HEK293T (cell line): ENCODE data around the gene MSGN1.

Source experiments
- CTCF ChIA-PET: fragments of 350-600 bp; formaldehyde crosslinking; extraction: SDS; loops from one replicate; lab custom pipeline; 2021; ENCODE audit warnings: antibody characterized with exemption, inconsistent platforms; lab: Yijun Ruan, JAX
- POLR2A ChIA-PET: fragments of 350-600 bp; formaldehyde crosslinking; extraction: SDS; loops from one replicate; lab custom pipeline; 2020; ENCODE audit warnings: antibody characterized with exemption, inconsistent platforms; lab: Yijun Ruan, JAX
- DNase-seq: peaks from one replicate; pipeline ENCODE4 v3.0.0; 2012; ENCODE audit warnings: mixed read lengths; ENCODE audit errors: extremely low spot score
- ARNT ChIP-seq: fragments of 450-650 bp; IDR thresholded peaks from 2 replicates; pipeline ENCODE4 v1.6.1; 2017; ENCODE audit warnings: mild to moderate bottlenecking
- BHLHE40 ChIP-seq: fragments of 450-650 bp; IDR thresholded peaks from 2 replicates; pipeline ENCODE4 v1.6.1; 2016; ENCODE audit warnings: mild to moderate bottlenecking, moderate library complexity, borderline replicate concordance
- CTBP1 ChIP-seq: fragments of 450-650 bp; IDR thresholded peaks from 2 replicates; pipeline ENCODE4 v1.6.1; 2016; ENCODE audit warnings: borderline replicate concordance
- ELF4 ChIP-seq: fragments of 450-650 bp; IDR thresholded peaks from 2 replicates; pipeline ENCODE4 v1.6.1; 2017; ENCODE audit warnings: antibody characterized with exemption
- FOXA1 ChIP-seq: fragments of 450-650 bp; IDR thresholded peaks from 2 replicates; pipeline ENCODE4 v1.6.1; 2016; ENCODE audit warnings: mild to moderate bottlenecking
- FOXK2 ChIP-seq: fragments of 450-650 bp; IDR thresholded peaks from 2 replicates; pipeline ENCODE4 v1.6.1; 2016; ENCODE audit warnings: mild to moderate bottlenecking
- FOXM1 ChIP-seq: fragments of 450-650 bp; IDR thresholded peaks from 2 replicates; pipeline ENCODE4 v1.6.1; 2017; ENCODE audit warnings: mild to moderate bottlenecking, borderline replicate concordance
- HDGF ChIP-seq: fragments of 450-650 bp; IDR thresholded peaks from 2 replicates; pipeline ENCODE4 v1.6.1; 2017; ENCODE audit warnings: antibody characterized with exemption, borderline replicate concordance
- L3MBTL2 ChIP-seq: fragments of 450-650 bp; conservative IDR thresholded peaks from 2 replicates; pipeline ENCODE4 v1.6.1; 2016; ENCODE audit warnings: mild to moderate bottlenecking
- LEF1 ChIP-seq: fragments of 450-650 bp; IDR thresholded peaks from 2 replicates; pipeline ENCODE4 v1.6.1; 2017; ENCODE audit warnings: mild to moderate bottlenecking, borderline replicate concordance
- NFRKB ChIP-seq: fragments of 450-650 bp; IDR thresholded peaks from 2 replicates; pipeline ENCODE4 v1.6.1; 2016; ENCODE audit warnings: mild to moderate bottlenecking, moderate library complexity
- SP1 ChIP-seq: fragments of 450-650 bp; IDR thresholded peaks from 2 replicates; pipeline ENCODE4 v1.6.1; 2017
- SUZ12 ChIP-seq: fragments of 450-650 bp; IDR thresholded peaks from 2 replicates; pipeline ENCODE4 v1.6.1; 2016; ENCODE audit warnings: mild to moderate bottlenecking
- TARDBP ChIP-seq: fragments of 450-650 bp; IDR thresholded peaks from 2 replicates; pipeline ENCODE4 v1.6.1; 2016
- ZNF384 ChIP-seq: fragments of 450-650 bp; IDR thresholded peaks from 2 replicates; pipeline ENCODE4 v1.6.1; 2016
- TF ChIP-seq, protein P1 (sequence below): fragments of 450-650 bp; IDR thresholded peaks from 2 replicates; pipeline ENCODE4 v1.6.1; 2016

The MSGN1 gene

DNA sequence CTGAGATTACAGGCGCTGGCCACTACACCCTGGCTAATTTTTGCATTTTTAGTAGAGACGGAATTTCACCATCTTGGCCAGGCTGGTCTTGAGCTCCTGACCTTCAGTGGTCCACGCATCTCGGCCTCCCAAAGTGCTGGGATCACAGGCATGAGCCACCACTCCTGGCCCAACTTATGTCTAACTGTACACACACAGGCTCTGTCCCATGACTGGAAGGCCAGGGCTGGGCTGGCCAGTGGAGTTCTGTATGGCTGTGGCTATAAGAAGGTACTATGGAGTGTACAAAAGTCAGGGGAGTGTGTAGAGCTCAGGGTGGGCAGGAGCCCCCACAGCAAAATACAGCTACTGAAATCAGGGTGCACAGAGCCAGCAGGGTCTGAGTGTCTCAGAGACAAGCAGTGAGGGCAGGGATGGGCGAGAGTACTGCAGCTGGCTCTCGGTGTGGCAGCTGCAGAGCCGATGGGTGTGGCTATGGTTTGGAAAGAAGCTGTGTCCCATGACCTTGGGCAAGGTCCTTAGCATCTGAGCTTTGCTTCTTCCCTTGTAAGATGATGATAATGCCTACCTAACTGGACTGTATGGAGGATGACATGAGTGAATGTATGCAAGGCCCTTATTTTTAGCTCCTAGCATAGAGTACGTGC, 10.4 kb upstream of the MSGN1 start:
- ChIA-PET POLR2A (no interaction called here), CTCF (no interaction called here)
- no peak for TF ChIP-seq FOXM1
- TF ChIP-seq, protein P1, sequence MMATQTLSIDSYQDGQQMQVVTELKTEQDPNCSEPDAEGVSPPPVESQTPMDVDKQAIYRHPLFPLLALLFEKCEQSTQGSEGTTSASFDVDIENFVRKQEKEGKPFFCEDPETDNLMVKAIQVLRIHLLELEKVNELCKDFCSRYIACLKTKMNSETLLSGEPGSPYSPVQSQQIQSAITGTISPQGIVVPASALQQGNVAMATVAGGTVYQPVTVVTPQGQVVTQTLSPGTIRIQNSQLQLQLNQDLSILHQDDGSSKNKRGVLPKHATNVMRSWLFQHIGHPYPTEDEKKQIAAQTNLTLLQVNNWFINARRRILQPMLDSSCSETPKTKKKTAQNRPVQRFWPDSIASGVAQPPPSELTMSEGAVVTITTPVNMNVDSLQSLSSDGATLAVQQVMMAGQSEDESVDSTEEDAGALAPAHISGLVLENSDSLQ, result no peak
- no peak for TF ChIP-seq SP1
- no peak for DNase-seq

DNA sequence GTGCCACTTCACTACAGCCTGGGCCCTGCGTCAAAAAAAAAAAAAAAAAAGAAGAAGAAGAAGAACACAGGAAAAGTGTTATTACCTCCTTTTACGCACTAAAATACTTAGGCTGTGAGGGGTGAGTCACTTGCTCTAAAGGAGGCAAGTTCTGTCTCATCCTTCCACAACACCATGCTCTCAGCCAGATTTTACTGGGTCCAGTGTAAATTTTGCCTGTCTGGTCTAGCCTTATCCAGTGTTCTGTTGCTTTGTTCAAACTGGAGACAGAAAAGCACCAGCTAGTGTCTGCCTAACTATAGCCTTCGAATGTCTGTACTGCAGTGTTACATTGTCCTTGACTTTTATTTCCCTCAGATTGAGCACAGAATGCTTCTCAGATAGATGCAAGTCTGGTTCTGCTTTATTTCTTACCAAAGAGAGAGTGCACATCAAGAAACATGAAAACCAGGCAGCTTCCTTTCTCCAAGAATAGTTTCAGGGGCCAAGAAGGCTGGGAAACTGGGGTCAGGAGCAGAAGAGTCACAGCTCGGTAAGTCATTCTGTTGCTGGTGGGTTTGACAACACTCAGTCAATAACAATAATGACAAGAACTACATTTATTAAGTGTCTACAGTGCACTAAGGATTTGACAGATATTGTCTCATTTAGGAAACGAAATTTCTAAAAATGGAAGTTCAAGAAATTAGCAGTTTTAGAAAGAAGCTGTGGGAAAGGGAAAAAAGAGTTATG, 3.1 kb upstream of the MSGN1 start:
- TF ChIP-seq BHLHE40, result no peak
- no peak for TF ChIP-seq L3MBTL2
- no peak for TF ChIP-seq HDGF
- TF ChIP-seq ZNF384, result no peak
- TF ChIP-seq NFRKB, result no peak
- no peak for TF ChIP-seq FOXK2
- no peak for TF ChIP-seq ARNT
- TF ChIP-seq ELF4, result no peak
- TF ChIP-seq, protein P1, result no peak
- TF ChIP-seq CTBP1, result no peak
- no peak for TF ChIP-seq FOXA1
- no peak for TF ChIP-seq TARDBP
- TF ChIP-seq FOXM1, result no peak
- no peak for TF ChIP-seq SUZ12
- no peak for TF ChIP-seq LEF1
- no peak for TF ChIP-seq SP1
- DNase-seq, result no peak
- ChIA-PET CTCF (no interaction called here), POLR2A (no interaction called here)

DNA sequence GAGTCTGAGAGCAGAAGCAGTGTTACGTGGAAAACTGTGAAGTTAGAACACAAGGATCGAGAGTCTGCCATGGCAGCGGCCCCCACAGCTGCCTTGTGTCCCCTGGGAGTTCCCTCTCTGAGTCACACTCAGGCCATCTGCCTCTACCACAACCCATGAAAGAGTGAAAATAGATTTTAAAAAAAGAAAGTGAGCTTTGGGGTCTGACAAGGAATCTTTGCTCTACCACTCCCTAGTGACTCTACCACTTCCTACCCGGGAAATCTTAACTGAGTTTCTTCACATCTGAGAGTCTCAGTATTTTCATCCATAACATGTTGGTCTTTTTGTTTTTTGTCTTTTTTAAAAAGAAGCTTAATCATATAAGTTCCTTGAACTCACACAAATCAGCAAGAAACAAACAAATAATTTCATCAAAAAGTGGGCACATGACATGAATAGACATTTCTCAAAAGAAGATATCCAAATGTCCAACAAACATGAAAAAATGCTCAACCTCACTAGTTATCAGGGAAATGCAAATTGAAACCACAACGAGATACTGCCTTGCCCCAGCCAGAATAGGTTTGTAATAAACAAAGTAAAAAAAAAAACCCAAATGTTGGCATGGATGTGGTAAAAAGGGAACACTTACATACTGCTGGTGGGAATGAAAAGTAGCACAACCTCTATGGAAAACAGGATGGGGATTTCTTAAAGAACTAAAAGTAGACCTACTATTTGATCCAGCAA, 2.4 kb upstream of the MSGN1 start:
- ChIA-PET POLR2A (no interaction called here), CTCF (no interaction called here)
- no peak for DNase-seq
- TF ChIP-seq NFRKB, result no peak
- no peak for TF ChIP-seq ARNT
- no peak for TF ChIP-seq SP1
- TF ChIP-seq FOXK2, result no peak
- TF ChIP-seq SUZ12, result no peak
- no peak for TF ChIP-seq ELF4
- no peak for TF ChIP-seq HDGF
- no peak for TF ChIP-seq L3MBTL2
- TF ChIP-seq FOXA1, result no peak
- no peak for TF ChIP-seq LEF1
- no peak for TF ChIP-seq CTBP1
- TF ChIP-seq BHLHE40, result no peak
- TF ChIP-seq FOXM1, result no peak
- no peak for TF ChIP-seq TARDBP

DNA sequence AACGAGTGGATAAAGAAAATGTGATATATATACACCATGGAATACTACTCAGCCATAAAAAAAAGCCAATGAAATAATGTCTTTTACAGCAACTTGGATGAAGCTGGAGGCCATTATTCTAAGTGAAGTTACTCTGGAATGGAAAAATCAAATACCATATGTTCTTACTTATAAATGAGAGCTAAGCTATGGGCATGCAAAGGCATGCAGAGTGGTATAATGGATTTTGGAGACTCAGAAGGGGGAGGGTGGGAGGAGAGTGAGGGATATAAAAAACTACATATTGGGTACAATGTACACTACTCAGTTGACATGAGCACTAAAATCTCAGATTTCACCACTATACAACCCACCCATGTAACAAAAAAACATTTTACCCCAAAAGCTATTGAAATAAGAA, 1.7 kb upstream of the MSGN1 start:
- no peak for DNase-seq
- ChIA-PET POLR2A (no interaction called here), CTCF (no interaction called here)
- TF ChIP-seq LEF1, result no peak
- no peak for TF ChIP-seq ARNT
- TF ChIP-seq BHLHE40, result no peak
- no peak for TF ChIP-seq FOXM1
- TF ChIP-seq CTBP1, result no peak
- no peak for TF ChIP-seq NFRKB
- TF ChIP-seq SP1, result no peak
- TF ChIP-seq TARDBP, result no peak
- no peak for TF ChIP-seq FOXA1
- TF ChIP-seq SUZ12, result no peak
- TF ChIP-seq HDGF, result no peak

DNA sequence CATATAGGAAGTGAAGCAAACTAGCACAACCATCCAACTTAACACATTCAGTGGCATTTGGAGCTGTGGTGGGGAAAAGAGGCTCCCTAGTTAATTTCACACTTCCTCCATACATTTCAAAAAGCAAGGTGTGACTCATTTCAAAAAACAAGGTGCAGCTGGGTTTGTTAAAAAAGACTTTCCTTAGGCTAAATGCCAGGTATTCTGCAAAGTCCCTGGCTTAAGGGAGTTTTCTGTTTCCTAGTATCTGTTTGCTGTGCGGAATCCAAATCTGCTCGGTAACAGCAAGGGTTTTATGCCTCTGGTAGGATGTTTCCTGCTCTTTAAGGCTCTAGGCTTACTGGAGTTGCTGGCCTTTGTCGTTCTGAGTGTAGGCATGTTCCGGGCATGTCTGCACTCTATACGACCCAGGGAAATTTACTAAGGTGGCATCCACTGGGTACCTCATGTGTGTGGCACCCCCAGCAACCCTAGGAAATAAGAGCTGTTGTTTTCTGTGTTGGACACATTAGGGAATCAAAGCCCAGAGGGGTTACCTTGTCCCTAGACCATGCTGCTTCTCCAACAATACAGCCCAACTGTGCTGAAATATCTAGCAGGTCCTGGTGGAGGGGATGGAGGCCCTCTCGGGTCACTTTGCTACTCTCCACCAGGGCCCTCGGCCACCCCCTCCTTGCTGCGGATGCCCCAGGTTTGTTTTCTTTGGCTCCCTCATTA, 634 bp upstream of the MSGN1 start:
- TF ChIP-seq HDGF (no peak), FOXK2 (no peak), ZNF384 (no peak), ARNT (no peak), SP1 (no peak), FOXA1 (no peak), CTBP1 (no peak), TARDBP (no peak), LEF1 (no peak), ELF4 (no peak), NFRKB (no peak), SUZ12 (no peak), L3MBTL2 (no peak), FOXM1 (no peak), BHLHE40 (no peak)
- TF ChIP-seq, protein P1, result no peak
- ChIA-PET CTCF (no interaction called here), POLR2A (interaction anchor here (1.0 kb wide), 1 partner anchor 61 kb away, joined by 3 read pairs; the partner anchor contains the start of gene GEN1)
- no peak for DNase-seq
